Hepatocyte (in vitro differentiated cells): ENCODE results near the gene KIRREL3.

ENCODE experiments used
- EZH2 ChIP-seq: fragments of 200-600 bp; sonication (generic); IDR thresholded peaks from 2 replicates; pipeline ENCODE4 v1.6.1; 2016; ENCODE audit warnings: antibody characterized with exemption, mild to moderate bottlenecking, borderline replicate concordance
- TF ChIP-seq, protein P1 (sequence below): fragments of 200-600 bp; sonication (generic); IDR thresholded peaks from 2 replicates; pipeline ENCODE4 v1.5.1; 2016; ENCODE audit warnings: antibody characterized with exemption, mild to moderate bottlenecking; ENCODE audit not compliant: poor library complexity

DNA sequence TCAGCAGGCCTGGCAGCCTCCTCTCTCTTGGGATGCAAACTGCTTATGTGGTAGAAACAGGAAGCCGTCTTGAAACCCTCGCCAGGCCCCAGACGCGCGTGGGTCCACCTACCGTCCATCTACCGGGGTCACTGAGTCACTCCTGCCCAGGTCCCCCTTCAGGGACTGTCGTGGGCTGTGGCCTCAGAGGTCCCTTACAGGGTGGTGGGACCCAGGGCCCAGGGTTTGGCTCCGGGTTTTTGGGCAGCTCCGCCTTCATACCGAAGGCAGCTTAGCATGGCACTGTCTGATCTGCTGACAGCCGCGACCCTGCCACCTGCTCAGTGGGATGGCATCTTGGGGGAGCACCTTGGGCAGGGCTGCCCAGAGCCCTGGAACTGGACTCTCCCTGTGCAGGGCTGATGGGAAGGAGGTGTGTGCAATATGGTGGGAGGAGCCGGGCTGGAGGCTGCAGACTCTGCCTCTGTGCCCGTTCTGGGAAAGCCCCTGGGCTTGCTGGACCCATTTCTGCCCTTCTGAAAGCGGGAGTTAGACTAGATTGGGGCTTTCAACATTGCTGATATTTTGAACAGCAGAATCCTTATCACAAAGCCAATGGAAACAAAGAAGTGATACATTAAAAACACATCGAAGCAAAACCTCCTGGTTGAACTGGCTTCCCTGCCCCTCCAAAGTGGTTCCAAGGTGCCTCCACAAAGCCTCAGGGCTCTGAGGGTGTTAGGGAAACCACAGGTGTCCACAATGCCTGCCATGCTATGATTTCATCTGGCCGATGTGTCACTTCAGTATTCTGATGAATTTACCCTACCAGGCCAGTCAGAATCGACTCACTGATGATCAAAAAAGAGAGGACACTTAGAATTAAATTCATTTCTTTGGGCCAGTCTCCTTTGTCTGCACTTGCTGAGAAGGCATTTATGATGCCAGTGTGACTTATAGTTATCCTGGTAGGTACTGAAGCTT lies 316.5 kb downstream of the KIRREL3 start:
- TF ChIP-seq, protein P1, sequence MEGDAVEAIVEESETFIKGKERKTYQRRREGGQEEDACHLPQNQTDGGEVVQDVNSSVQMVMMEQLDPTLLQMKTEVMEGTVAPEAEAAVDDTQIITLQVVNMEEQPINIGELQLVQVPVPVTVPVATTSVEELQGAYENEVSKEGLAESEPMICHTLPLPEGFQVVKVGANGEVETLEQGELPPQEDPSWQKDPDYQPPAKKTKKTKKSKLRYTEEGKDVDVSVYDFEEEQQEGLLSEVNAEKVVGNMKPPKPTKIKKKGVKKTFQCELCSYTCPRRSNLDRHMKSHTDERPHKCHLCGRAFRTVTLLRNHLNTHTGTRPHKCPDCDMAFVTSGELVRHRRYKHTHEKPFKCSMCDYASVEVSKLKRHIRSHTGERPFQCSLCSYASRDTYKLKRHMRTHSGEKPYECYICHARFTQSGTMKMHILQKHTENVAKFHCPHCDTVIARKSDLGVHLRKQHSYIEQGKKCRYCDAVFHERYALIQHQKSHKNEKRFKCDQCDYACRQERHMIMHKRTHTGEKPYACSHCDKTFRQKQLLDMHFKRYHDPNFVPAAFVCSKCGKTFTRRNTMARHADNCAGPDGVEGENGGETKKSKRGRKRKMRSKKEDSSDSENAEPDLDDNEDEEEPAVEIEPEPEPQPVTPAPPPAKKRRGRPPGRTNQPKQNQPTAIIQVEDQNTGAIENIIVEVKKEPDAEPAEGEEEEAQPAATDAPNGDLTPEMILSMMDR: no peak
- no peak for TF ChIP-seq EZH2
